ENCODE measurements around the gene AQP2.

Gene AQP2

GRCh38 chr12:49917788-49918173 is 32.8 kb upstream of the AQP2 start:
- TF ChIP-seq OSR1 (CRISPR knock-in tag; IDR thresholded peaks at IDR 0.05) = no peak
- TF ChIP-seq CSDC2 (CRISPR knock-in tag; IDR thresholded peaks at IDR 0.05) = no peak
- TF ChIP-seq TSHZ2 (CRISPR knock-in tag; IDR thresholded peaks at IDR 0.05) = no peak
- TF ChIP-seq CSRNP3 (CRISPR knock-in tag; IDR thresholded peaks at IDR 0.05) = no peak
- ATAC-seq = no peak

- no peak for TF ChIP-seq ZNF70 (CRISPR knock-in tag; IDR thresholded peaks at IDR 0.05)
- no peak for TF ChIP-seq TOX (CRISPR knock-in tag; IDR thresholded peaks at IDR 0.05; ENCODE audit: borderline replicate concordance)
- TF ChIP-seq CREB5 (CRISPR knock-in tag; IDR thresholded peaks at IDR 0.05; ENCODE audit: low read depth) = no peak
- TF ChIP-seq POU6F1 (CRISPR knock-in tag; IDR thresholded peaks at IDR 0.05; ENCODE audit: borderline replicate concordance, low read depth) = no peak
- no peak for TF ChIP-seq ZNF8 (CRISPR knock-in tag; IDR thresholded peaks at IDR 0.05)
- no peak for TF ChIP-seq OSR1 (CRISPR knock-in tag; IDR thresholded peaks at IDR 0.05)
- TF ChIP-seq ISL1 (CRISPR knock-in tag; IDR thresholded peaks at IDR 0.05) = no peak
- no peak for TF ChIP-seq CSDC2 (CRISPR knock-in tag; IDR thresholded peaks at IDR 0.05)
- TF ChIP-seq PATZ1 (CRISPR knock-in tag; IDR thresholded peaks at IDR 0.05; ENCODE audit: borderline replicate concordance) = no peak
- ATAC-seq = no peak
Observed at GRCh38 chr12:49920241-49920914, 30.2 kb upstream of the AQP2 start.

GRCh38 chr12:49920915-49921286 is 29.6 kb upstream of the AQP2 start:
- ATAC-seq = no peak
- TF ChIP-seq ZNF565 (CRISPR knock-in tag; conservative IDR thresholded peaks at IDR 0.05; ENCODE audit: low read depth) = no peak
- no peak for TF ChIP-seq CSDC2 (CRISPR knock-in tag; IDR thresholded peaks at IDR 0.05)
- no peak for TF ChIP-seq ESRRG (CRISPR knock-in tag; IDR thresholded peaks at IDR 0.05)
- no peak for TF ChIP-seq ISL1 (CRISPR knock-in tag; IDR thresholded peaks at IDR 0.05)
- TF ChIP-seq ZC3H10 (CRISPR knock-in tag; IDR thresholded peaks at IDR 0.05) = no peak
- no peak for TF ChIP-seq POU6F1 (CRISPR knock-in tag; IDR thresholded peaks at IDR 0.05; ENCODE audit: borderline replicate concordance, low read depth)
- TF ChIP-seq BACH2 (CRISPR knock-in tag; IDR thresholded peaks at IDR 0.05; ENCODE audit: borderline replicate concordance) = no peak
- no peak for TF ChIP-seq CSRNP3 (CRISPR knock-in tag; IDR thresholded peaks at IDR 0.05)
